ENCODE measurements around the gene TIMM44. TPM values are rescaled to one million over a fixed set of nuclear protein-coding genes. Genes with fewer than 3 reads are reported as not detected.

Gene TIMM44
- total and polyA plus RNA-seq, 2 of the 8 experiments (the other 6 are each of a cell fraction or from before 2014, with no cell fraction given): 131 to 150 TPM

- Histone ChIP-seq H3K79me2 (ENCODE audit: control insufficient read depth in 1 of 2, insufficient read depth in 2 of 2, low read length in 2 of 2) (no peaks in the 10 kb centered on the region), H2BK15ac (ENCODE audit: low read length) (no peak overlapping the region), H3K4me3 (ENCODE audit: extremely low read depth in 1 of 4, insufficient read depth in 2 of 4, low read depth in 3 of 4, low read length in 4 of 4) (no peak overlapping the region), H2AFZ (ENCODE audit: low read length) (no peak overlapping the region), H4K20me1 (replicated peaks in 1 of 2; ENCODE audit: control insufficient read depth in 1 of 2, insufficient read depth in 2 of 2, low read length in 2 of 2) (no peaks in the 10 kb centered on the region), H4K5ac (ENCODE audit: insufficient read length, low read depth, low read length) (no peak overlapping the region), H3K4me2 (ENCODE audit: insufficient read depth in 1 of 2, low read depth in 2 of 2, low read length in 2 of 2) (no peak overlapping the region), H3K23me2 (ENCODE audit: low read depth, low read length) (peaks cover 4% of the 10 kb centered on the region; the same call in 1 of the 2 replicates), H3K27ac (ENCODE audit: low read depth, low read length) (no peak overlapping the region), H3K9ac (replicated peaks in 1 of 4; ENCODE audit: extremely low read depth in 1 of 4, low read depth in 3 of 4, low read length in 3 of 4) (no peak overlapping the region), H3K79me1 (ENCODE audit: low read depth, low read length) (no peaks in the 10 kb centered on the region), H3K27me3 (replicated peaks in 1 of 4; ENCODE audit: control insufficient read depth in 3 of 4, extremely low read depth in 1 of 4, insufficient read depth in 3 of 4, low read length in 3 of 4) (peaks cover 0 to 2% (median 0%) of the 10 kb centered on the region in 4 experiments; a peak in 1 of 7 replicates), H2BK5ac (ENCODE audit: low read depth, low read length) (no peak overlapping the region), H3K14ac (ENCODE audit: insufficient read length) (no peak overlapping the region), H3K4ac (replicated peaks; ENCODE audit: insufficient read length, low read depth, low read length) (no peak overlapping the region), H2AK5ac (ENCODE audit: low read depth, low read length) (no peak overlapping the region), H2BK12ac (ENCODE audit: low read depth, low read length) (no peak overlapping the region), H4K8ac (ENCODE audit: extremely low read depth, insufficient read depth, low read length) (no peak overlapping the region), H3K9me3 (ENCODE audit: insufficient read depth in 2 of 2, low read depth in 1 of 2, low read length in 1 of 2) (no peaks in the 10 kb centered on the region), H3K23ac (ENCODE audit: insufficient read length) (no peak overlapping the region), H4K91ac (replicated peaks; ENCODE audit: insufficient read length, low read length) (no peak overlapping the region), H3K36me3 (ENCODE audit: control insufficient read depth in 2 of 4, insufficient read depth in 4 of 4, low read length in 3 of 4) (no peaks in the 10 kb centered on the region), H2BK120ac (replicated peaks; ENCODE audit: low read depth, low read length) (no peak overlapping the region), H3K56ac (replicated peaks; ENCODE audit: insufficient read length, low read depth, low read length) (no peak overlapping the region), H3K4me1 (replicated peaks in 1 of 4; ENCODE audit: control insufficient read depth in 3 of 4, insufficient read depth in 4 of 4, low read length in 3 of 4) (peaks cover 0 to 6% (median 4%) of the 10 kb centered on the region in 4 experiments; a peak in 4 of 7 replicates), H2BK20ac (ENCODE audit: low read length) (no peak overlapping the region), H3K18ac (ENCODE audit: extremely low read depth, low read length) (no peak overlapping the region)
- ChIA-PET POLR2A (ENCODE audit: partially characterized antibody) (interaction anchor here (0.6 to 1.8 kb wide), 10 partner anchors 8 to 60 kb away, joined by 3 to 5 read pairs (median 3); partner anchors contain the start of genes PRR36, TGFBR3L and TIMM44), CTCF (ENCODE audit: partially characterized antibody) (interaction anchor here (0.7 to 3.0 kb wide), 7 partner anchors 14 to 51 kb away, joined by 3 to 8 read pairs (median 4); no protein-coding TSS in a partner anchor)
- FAIRE-seq (no peak), DNase-seq (ENCODE audit: low read depth in 1 of 2, low spot score in 2 of 2) (no peak)
- 98% methylated on average over 4 of the region's 4 CpGs; no CpG with 5 or more reads in 1 of the 2 experiments for WGBS, 2 experiments (ENCODE audit: extremely low coverage in 1 of 2, insufficient coverage in 1 of 2, insufficient read length in 1 of 2, insufficient replicate concordance in 2 of 2, low coverage in 1 of 2, low lambda C conversion rate in 2 of 2, missing lambda C conversion rate in 1 of 2)
- no peak for TF ChIP-seq SAP30 (IDR thresholded peaks at IDR 0.05; ENCODE audit: insufficient read depth, insufficient replicate concordance, low read length)
- no peak for TF ChIP-seq RXRA (IDR thresholded peaks at IDR 0.05; ENCODE audit: insufficient read depth, low read depth, low read length)
- no peak for TF ChIP-seq GABPA (IDR thresholded peaks at IDR 0.05; ENCODE audit: borderline replicate concordance, insufficient read depth, low read length)
- TF ChIP-seq EP300 (IDR thresholded peaks at IDR 0.05; ENCODE audit: borderline replicate concordance in 1 of 2, low read depth in 2 of 2, low read length in 2 of 2): no peak
- TF ChIP-seq HDAC6 (IDR thresholded peaks at IDR 0.05; ENCODE audit: low read depth, low read length): no peak
- no peak for TF ChIP-seq BRCA1 (IDR thresholded peaks at IDR 0.05; ENCODE audit: low read depth, low read length)
- TF ChIP-seq USF2 (IDR thresholded peaks at IDR 0.05; ENCODE audit: low read length): no peak
- no peak for TF ChIP-seq CHD1 (IDR thresholded peaks at IDR 0.05; ENCODE audit: low read depth, low read length)
Observed at GRCh38 chr19:7883105-7883504, 60.4 kb downstream of the TIMM44 start.
